Measurements from ENCODE around the gene IFI6.
"Not testable (repeated sequence)": the region's sequence is repeated elsewhere in the genome, so short reads cannot be mapped to it uniquely, and the experiment has no call there.

The IFI6 gene, protein sequence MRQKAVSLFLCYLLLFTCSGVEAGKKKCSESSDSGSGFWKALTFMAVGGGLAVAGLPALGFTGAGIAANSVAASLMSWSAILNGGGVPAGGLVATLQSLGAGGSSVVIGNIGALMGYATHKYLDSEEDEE

GRCh38 chr1:27671964-27672749 lies at the start of gene IFI6:
Gene IFI6, minus strand, starts transcription at chr1:27672192. Its CDS starts 2,878 bp downstream, at chr1:27669314.
- DNase-seq, result peak in 1 of 2 experiments; percentile 44

- no peak for DNase-seq
These were observed 47.6 kb upstream of the IFI6 start for GRCh38 chr1:27719286-27720251.

GRCh38 chr1:27716262-27716895 lies 44.4 kb upstream of the IFI6 start:
- DNase-seq, result no peak

DNA sequence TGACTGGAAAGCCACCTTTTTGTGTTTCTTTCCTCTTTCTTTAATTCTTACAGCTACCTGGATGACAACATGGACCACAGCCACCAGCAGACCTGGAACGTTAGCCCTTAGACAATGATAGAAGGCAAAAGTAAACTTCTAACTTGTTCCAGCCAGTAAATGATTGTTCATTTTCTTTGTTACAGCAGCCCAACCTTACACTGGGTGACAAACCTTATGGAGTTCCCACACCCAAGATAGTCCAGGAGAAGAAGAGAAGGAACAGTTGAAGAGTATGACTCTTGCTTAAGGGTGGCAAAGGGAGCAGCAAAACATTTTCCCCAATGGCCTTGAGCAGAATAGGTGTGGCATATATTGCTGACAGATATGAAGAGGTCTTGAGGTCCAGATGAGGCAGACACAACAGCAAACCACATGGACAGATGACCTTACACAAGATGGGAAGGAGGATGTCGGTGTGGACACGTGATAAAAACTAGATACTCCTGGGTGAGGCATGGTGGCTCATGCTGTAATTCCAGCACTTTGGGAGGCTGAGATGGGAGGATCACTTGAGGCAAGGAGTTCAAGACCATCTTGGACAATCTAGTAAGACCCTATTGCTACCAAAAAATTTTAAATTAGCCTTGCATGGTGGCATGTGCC lies 42.0 kb upstream of the IFI6 start:
- DNase-seq, result no peak

GRCh38 chr1:27713139-27713725 lies 41.2 kb upstream of the IFI6 start:
- no peak for DNase-seq

DNA sequence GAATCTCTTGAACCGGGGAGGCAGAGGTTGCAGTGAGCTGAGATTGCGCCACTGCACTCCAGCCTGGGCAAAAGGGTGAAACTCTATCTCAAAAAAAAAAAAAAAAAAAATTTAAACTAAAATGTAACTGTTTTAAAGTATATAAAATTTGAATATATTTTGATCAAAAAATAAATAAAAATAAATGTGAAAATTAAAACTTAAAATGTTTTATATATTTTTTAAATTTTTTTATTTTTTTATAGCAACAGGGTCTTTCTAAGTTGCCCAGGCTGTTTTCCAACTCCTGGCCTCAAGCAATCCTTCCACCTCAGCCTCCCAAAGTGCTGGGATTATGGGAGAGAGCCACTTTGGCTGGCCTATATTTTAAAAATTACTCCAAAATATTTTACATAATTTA lies 38.6 kb upstream of the IFI6 start:
- DNase-seq, result no peak

DNA sequence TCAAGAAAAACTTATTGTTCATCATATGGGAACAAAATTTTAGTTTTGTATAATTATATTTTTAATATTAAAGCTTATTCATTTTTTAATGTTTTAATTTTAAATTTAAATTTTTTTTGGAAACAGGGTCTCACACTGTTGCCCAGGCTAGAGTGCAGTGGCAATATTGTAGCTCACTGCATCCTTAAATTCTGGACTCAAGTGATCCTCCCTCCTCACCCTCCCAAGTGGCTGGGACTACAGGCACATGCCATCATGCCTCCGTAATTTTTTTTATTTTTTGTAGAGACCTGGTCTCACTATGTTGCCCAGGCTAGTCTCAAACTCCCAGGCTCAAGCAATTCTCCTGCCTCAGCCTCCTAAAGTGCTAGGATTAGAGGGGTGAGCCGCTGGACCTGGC lies 33.6 kb upstream of the IFI6 start:
- no peak for DNase-seq

DNA sequence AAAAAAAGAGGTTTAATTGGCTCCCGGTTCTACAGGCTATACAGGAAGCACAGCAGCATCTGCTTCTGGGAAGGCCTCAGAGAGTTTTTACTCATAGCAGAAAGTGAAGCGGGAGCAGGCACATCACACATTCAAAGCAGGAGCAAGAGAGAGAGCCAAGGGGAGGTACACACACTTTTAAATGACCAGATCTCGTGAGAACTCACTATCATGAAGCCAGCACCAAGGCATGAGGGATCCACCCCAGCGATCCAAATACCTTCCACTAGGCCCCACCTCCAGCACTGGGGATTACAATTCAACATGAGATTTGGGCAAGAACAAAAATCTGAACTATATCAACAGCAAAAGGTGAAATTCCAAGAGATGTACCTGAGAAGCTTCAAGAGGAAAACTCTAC lies 33.0 kb upstream of the IFI6 start:
- DNase-seq, result no peak

- DNase-seq, result not testable (repeated sequence)
These were observed 24.8 kb upstream of the IFI6 start for GRCh38 chr1:27696835-27697234.

DNA sequence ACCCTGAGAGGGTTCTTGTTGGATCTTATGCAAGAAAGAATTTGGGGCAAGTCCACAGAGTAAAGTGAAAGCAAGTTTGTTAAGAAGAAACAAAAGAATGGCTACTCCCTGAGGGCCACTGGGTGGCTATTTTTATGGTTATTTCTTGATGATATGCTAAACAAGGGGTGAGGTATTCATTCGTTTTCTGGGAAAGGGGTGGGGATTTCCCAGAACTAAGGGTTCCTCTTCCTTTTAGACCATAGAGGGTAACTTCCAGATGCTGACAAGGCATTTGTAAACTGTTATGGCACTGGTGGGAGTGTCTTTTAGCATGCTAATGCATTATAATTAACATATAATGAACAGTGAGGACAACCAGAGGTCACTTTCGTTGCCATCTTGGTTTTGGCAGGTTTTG lies 18.2 kb upstream of the IFI6 start:
- DNase-seq, result no peak

- DNase-seq, result no peak
These were observed 17.6 kb upstream of the IFI6 start for GRCh38 chr1:27689423-27690173.

DNA sequence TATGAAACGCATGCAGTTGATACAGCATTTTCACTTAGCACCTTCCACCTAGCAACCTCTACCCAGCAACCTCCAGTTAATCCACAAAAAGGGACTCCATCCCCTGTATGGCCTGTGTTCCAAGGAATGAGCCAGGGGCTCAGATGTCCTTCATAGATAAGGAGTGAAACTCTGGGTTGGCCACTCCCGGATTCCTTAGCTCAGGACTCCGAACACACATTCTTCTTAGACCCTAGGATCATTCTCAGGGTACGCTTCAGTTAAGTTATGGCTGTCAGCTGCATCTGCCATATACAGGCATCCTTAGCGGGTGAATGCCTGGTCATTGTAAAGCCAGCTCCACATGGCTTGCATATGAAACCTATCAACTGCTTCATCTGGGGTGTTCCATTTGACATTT lies 15.9 kb upstream of the IFI6 start:
- no peak for DNase-seq

DNA sequence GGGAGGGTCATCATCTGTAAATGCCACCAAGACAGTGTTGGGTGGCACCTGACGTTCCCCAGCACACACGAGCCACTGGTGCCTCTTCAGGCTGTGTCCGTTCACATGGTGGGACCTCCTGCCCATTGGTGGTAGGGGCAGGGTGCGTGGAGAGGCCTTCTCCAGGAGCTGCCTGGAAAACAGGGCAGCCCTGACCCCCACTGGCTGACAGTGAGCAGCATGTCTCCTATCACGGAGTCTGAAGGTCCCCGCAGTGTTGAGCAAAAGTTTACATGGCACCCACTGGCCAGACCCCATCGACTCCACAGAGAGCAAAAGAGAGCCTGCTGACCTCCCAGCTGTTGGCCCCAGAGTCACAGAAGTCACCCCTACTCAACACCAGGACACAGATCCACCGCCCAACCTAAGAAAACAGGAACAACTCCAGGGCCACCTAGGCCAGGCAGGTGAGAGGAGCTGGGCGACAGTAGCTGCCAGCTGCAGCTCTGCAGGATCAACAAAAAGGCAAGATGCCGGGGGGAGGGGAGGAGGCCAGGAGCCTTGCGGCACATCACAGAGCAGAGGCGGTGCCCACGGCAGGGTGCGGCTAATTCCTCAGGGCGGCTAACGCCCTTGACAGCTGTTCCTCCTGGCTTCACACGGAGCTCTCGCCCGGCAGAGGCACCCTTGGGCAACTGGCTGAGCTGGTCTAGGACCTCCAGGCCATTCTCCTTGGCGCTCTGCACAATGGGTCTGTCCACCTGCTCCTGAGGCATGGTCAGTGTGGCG lies 14.4 kb upstream of the IFI6 start:
- no peak for DNase-seq

DNA sequence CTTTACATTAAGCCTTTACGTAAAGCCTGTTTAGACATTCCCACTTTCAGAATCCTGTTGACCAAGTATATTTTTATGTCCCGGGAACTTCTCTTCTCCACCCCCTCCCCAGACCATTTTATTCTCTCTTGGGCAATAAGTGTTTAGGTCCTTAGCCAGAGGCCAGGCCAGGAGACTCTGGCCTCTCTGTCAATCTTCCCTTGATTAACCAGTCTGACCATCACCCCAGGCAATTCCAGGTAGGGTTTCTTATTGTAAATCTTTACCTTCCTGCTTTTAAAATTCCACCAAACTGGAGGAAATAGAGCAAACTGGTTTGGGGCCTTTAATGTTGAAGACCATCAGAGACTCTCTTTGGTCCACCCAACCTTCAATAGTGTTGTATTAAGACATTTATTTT lies 12.2 kb upstream of the IFI6 start:
- DNase-seq, result no peak

DNA sequence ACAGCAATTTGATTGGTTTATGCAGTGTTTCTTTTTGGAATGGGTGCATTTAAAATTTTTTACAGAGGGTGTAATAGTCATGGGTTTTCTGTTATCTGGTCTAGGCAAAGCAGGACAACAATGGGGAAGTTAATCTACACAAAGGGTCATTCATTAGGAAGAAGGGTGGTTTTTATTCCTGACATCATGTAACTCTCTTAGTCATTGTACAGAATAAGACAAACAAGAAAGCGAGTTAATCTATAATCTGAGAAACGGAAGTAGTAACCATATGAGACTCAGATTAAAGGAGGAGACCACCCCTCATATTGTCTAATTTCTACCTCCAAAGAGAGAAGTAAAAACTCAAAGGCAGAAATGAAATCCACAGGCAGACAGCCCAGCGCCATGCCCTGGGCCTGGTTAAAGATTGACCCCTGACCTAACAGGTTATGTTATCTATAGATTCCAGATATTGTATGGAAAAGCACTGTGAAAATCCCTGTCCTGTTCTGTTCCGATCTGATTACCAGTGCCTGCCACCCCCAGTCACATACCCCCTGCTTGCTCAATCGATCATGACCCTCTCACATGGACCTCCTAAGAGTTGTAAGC lies 10.5 kb upstream of the IFI6 start:
- no peak for DNase-seq

DNA sequence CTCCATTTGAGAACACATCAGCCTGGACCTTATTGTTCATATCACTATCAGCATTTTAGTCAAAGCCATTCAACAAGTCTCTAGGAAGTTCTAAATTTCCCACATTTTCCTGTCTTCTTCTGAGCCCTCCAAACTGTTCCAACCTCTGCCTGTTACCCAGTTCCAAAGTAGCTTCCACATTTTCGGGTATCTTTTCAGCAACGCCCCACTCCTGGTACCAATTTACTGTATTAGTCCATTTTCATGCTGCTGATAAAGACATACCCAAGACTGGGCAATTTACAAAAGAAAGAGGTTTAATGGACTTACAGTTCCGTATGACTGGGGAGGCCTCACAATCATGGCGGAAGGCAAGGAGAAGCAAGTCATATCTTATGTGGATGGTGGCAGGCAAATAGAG lies 9.6 kb upstream of the IFI6 start:
- DNase-seq, result not testable (repeated sequence)

DNA sequence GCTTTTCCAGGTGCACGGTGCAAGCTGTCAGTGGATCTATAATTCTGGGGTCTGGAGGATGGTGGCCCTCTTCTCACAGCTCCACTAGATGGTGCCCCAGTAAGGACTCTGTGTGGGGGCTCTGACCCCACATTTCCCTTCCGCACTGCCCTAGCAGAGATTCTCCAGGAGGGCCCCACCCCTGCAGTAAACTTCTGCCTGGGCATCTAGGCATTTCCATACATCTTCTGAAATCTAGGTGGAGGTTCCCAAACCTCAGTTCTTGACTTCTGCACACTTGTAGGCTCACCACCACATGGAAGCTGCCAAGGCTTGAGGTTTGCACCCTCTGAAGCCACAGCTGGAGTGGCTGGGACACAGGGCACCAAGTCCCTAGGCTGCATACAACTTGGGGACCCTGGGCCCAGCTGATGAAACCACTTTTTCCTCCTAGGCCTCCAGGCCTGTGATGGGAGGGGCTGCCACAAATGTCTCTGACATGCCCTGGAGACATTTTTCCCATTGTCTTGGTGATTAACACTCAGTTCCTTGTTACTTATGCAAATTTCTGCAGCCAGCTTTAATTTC lies 8.3 kb upstream of the IFI6 start:
- DNase-seq, result not testable (repeated sequence)

GRCh38 chr1:27678747-27679146 lies 6.8 kb upstream of the IFI6 start:
- DNase-seq, result no peak

DNA sequence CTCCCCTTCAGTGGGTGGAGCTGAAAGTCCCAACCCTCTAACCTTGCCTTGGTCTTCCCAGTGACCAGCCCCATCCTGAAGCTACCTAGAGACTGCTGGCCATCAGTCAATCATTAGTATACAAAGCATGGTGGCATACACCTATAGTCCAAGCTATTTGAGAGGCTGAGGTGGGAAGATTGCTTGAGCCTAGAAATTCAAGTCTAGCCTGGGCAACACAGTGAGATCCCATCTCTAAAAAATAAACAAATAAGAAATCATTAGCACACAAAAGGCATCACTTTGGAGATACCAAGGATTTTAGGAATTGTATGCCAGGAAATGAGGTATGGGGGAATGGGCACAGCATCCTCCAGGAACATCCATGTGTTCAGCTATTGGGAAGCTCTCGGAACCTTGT lies 4.4 kb upstream of the IFI6 start:
- DNase-seq, result no peak

DNA sequence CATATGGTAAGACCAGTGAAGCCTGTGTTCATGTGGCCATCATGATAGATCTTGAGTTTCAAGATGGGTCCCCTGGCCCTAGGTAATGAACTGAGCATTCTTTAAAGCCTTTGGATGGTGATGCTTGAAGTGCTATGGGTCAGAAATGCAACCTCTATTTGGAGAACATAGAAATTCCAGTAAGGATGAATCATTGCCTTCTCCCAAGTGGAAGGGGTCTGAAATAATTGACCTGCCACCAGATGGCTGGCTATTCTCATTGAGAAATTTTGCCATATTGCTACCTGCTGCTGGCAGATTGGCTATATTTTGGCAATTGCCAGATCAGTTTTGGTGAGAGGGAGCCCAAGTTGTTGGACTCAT lies 739 bp upstream of the IFI6 start:
- no peak for DNase-seq

All from NCI-H1930 (cell line).